Kidney capillary endothelial cell (primary cell): Measurements from ENCODE around the gene C14orf132.

Source experiments
- DNase-seq: peaks from one replicate; pipeline ENCODE4 v3.0.0-alpha.2; 2018; ENCODE audit warnings: low spot score

C14orf132 gene

GRCh38 chr14:96040828-96041371 is 1.7 kb downstream of the C14orf132 start:
- no peak for DNase-seq

- no peak for DNase-seq
Observed at GRCh38 chr14:96042248-96042930, 3.2 kb downstream of the C14orf132 start.

GRCh38 chr14:96046630-96047029 is 7.5 kb downstream of the C14orf132 start:
- DNase-seq: no peak

GRCh38 chr14:96047101-96047500 is 7.9 kb downstream of the C14orf132 start:
- DNase-seq: no peak

- no peak for DNase-seq
Observed at GRCh38 chr14:96049932-96050331, 10.8 kb downstream of the C14orf132 start.

- no peak for DNase-seq
Observed at GRCh38 chr14:96050482-96050881, 11.3 kb downstream of the C14orf132 start.

GRCh38 chr14:96051231-96051630 is 12.1 kb downstream of the C14orf132 start:
- DNase-seq: no peak

GRCh38 chr14:96051642-96052540 is 12.7 kb downstream of the C14orf132 start:
- no peak for DNase-seq

- DNase-seq: no peak
Observed at GRCh38 chr14:96052541-96053247, 13.5 kb downstream of the C14orf132 start.

- no peak for DNase-seq
Observed at GRCh38 chr14:96053248-96053599, 14.1 kb downstream of the C14orf132 start.

- peak; percentile 44 for DNase-seq
Observed at GRCh38 chr14:96053600-96054381, 14.6 kb downstream of the C14orf132 start.

GRCh38 chr14:96054661-96055060 is 15.5 kb downstream of the C14orf132 start:
- no peak for DNase-seq

- DNase-seq: no peak
Observed at GRCh38 chr14:96055065-96055752, 16.0 kb downstream of the C14orf132 start.

GRCh38 chr14:96055753-96056508 is 16.8 kb downstream of the C14orf132 start:
- no peak for DNase-seq

- DNase-seq: no peak
Observed at GRCh38 chr14:96056509-96057422, 17.6 kb downstream of the C14orf132 start.

GRCh38 chr14:96057738-96058137 is 18.6 kb downstream of the C14orf132 start:
- no peak for DNase-seq

- DNase-seq: no peak
Observed at GRCh38 chr14:96058576-96059200, 19.5 kb downstream of the C14orf132 start.

- DNase-seq: no peak
Observed at GRCh38 chr14:96059519-96060135, 20.5 kb downstream of the C14orf132 start.
